ENCODE measurements around the gene BIRC6. TPM values are rescaled to one million over a fixed set of nuclear protein-coding genes. Genes with fewer than 3 reads are reported as not detected.

BIRC6 gene
- total and polyA plus RNA-seq, 2 of the 8 experiments (the other 6 are each of a cell fraction or from before 2014, with no cell fraction given) = 32.5 to 69.5 TPM

DNA sequence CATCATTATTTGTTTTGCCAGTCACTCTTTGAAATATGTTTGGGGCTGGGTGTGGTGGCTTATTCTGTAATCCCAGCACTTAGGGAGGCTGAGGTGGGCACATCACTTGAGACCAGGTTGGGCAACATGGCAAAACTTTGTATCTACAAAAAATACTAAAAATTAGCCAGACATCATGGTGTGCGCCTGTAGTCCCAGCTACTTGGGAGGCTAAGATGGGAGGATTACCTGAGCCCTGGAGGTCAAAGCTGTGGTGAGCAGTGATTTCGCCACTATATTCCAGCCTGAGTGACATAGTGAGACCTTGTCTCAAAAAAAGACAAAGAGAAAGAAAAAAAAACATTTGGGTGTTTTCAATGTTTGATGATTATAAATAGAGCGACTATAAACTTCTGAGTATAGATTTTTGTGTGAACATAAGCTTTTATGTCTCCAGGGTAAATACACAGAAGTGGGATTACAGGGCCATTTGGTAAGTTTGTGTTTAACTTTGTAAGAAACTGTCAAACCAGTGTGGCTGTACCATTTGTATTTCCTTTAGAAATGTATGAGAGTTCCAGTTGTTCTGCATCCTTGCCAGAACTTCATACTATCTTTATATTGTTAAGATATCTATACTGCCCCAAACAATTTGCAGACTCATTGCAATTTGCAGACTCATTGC lies 15.8 kb downstream of the BIRC6 start:
- WGBS, 2 experiments (ENCODE audit: extremely low coverage in 1 of 2, insufficient coverage in 1 of 2, insufficient read length in 1 of 2, insufficient replicate concordance in 2 of 2, low coverage in 1 of 2, low lambda C conversion rate in 2 of 2, missing lambda C conversion rate in 1 of 2) = 98% methylated on average over 3 of the region's 3 CpGs; no CpG with 5 or more reads in 1 of the 2 experiments

More for the DNA sequence above, 15.8 kb downstream of the BIRC6 start:
- H3K4me1 ChIP-seq (replicated peaks in 1 of 4; ENCODE audit: control insufficient read depth in 3 of 4, insufficient read depth in 4 of 4, low read length in 3 of 4) = 0 out of 7 replicates have a peak, but pooled peaks cover 0 to 3% (median 0%) of the 10 kb centered on the region in 4 experiments
- no peak overlapping the region for H4K8ac ChIP-seq (ENCODE audit: extremely low read depth, insufficient read depth, low read length)
- peaks cover 2% of the 10 kb centered on the region; the same call in 1 of the 2 replicates for H3K79me1 ChIP-seq (ENCODE audit: low read depth, low read length)
- H4K5ac ChIP-seq (ENCODE audit: insufficient read length, low read depth, low read length) = no peak overlapping the region
- H3K23me2 ChIP-seq (ENCODE audit: low read depth, low read length) = no peaks in the 10 kb centered on the region; the same call in 1 of the 2 replicates
- CTCF ChIA-PET (ENCODE audit: partially characterized antibody) = no interaction called here
- no peaks in the 10 kb centered on the region for H3K27me3 ChIP-seq (replicated peaks in 1 of 4; ENCODE audit: control insufficient read depth in 3 of 4, extremely low read depth in 1 of 4, insufficient read depth in 3 of 4, low read length in 3 of 4)
- TF ChIP-seq JUND (IDR thresholded peaks at IDR 0.05; ENCODE audit: low read length) = no peak
- no peak for TF ChIP-seq SIX5 (IDR thresholded peaks at IDR 0.05; ENCODE audit: low read depth, low read length)
- no peak for TF ChIP-seq EZH2 (IDR thresholded peaks at IDR 0.05; ENCODE audit: low read depth, low read length, severe bottlenecking)
- TF ChIP-seq HDAC6 (IDR thresholded peaks at IDR 0.05; ENCODE audit: low read depth, low read length) = no peak
- TF ChIP-seq POLR2A (IDR thresholded peaks at IDR 0.05; ENCODE audit: control extremely low read depth in 1 of 2, low read depth in 2 of 2, low read length in 2 of 2) = no peak
- TF ChIP-seq SAP30 (IDR thresholded peaks at IDR 0.05; ENCODE audit: insufficient read depth, insufficient replicate concordance, low read length) = no peak
- TF ChIP-seq GABPA (IDR thresholded peaks at IDR 0.05; ENCODE audit: borderline replicate concordance, insufficient read depth, low read length) = no peak
- TF ChIP-seq GTF2F1 (IDR thresholded peaks at IDR 0.05; ENCODE audit: borderline replicate concordance, low read depth, low read length) = no peak
- TF ChIP-seq RBBP5 (IDR thresholded peaks at IDR 0.05; ENCODE audit: borderline replicate concordance, low read depth, low read length) = no peak
- TF ChIP-seq RAD21 (IDR thresholded peaks at IDR 0.05 in 1 of 2, conservative IDR thresholded peaks at IDR 0.05 in 1 of 2; ENCODE audit: low read depth in 2 of 2, low read length in 2 of 2) = no peak
- TF ChIP-seq KDM1A (IDR thresholded peaks at IDR 0.05; ENCODE audit: borderline replicate concordance, low read length) = no peak
- TF ChIP-seq FOSL1 (IDR thresholded peaks at IDR 0.05; ENCODE audit: insufficient read depth, low read depth, low read length) = no peak
- no peak overlapping the region for H3K14ac ChIP-seq (ENCODE audit: insufficient read length)
- no peak overlapping the region for H3K18ac ChIP-seq (ENCODE audit: extremely low read depth, low read length)
- no peak overlapping the region for H2BK12ac ChIP-seq (ENCODE audit: low read depth, low read length)
- no peak overlapping the region for H2BK120ac ChIP-seq (replicated peaks; ENCODE audit: low read depth, low read length)
- no peak overlapping the region for H3K56ac ChIP-seq (replicated peaks; ENCODE audit: insufficient read length, low read depth, low read length)
- no peak overlapping the region for H3K27ac ChIP-seq (ENCODE audit: low read depth, low read length)
- H3K4me2 ChIP-seq (ENCODE audit: insufficient read depth in 1 of 2, low read depth in 2 of 2, low read length in 2 of 2) = no peak overlapping the region
- DNase-seq (ENCODE audit: low read depth in 1 of 2, low spot score in 2 of 2) = no peak
- no peak overlapping the region for H2BK15ac ChIP-seq (ENCODE audit: low read length)
- no peak overlapping the region for H3K23ac ChIP-seq (ENCODE audit: insufficient read length)
- H3K4me3 ChIP-seq (ENCODE audit: extremely low read depth in 1 of 4, insufficient read depth in 2 of 4, low read depth in 3 of 4, low read length in 4 of 4) = no peak overlapping the region
- no peaks in the 10 kb centered on the region for H3K9me3 ChIP-seq (ENCODE audit: insufficient read depth in 2 of 2, low read depth in 1 of 2, low read length in 1 of 2)
- FAIRE-seq = no peak
- H2AFZ ChIP-seq (ENCODE audit: low read length) = no peak overlapping the region
- H2AK5ac ChIP-seq (ENCODE audit: low read depth, low read length) = no peak overlapping the region
- no peaks in the 10 kb centered on the region for H3K36me3 ChIP-seq (ENCODE audit: control insufficient read depth in 2 of 4, insufficient read depth in 4 of 4, low read length in 3 of 4)
- H4K91ac ChIP-seq (replicated peaks; ENCODE audit: insufficient read length, low read length) = no peak overlapping the region
- H3K4ac ChIP-seq (replicated peaks; ENCODE audit: insufficient read length, low read depth, low read length) = no peak overlapping the region
- POLR2A ChIA-PET (ENCODE audit: partially characterized antibody) = interaction anchor here (1.0 kb wide), 1 partner anchor 29 kb away, joined by 3 read pairs; no protein-coding TSS in a partner anchor
- peaks cover 25 to 97% of the 10 kb centered on the region in 2 experiments for H3K79me2 ChIP-seq (ENCODE audit: control insufficient read depth in 1 of 2, insufficient read depth in 2 of 2, low read length in 2 of 2)
- peaks cover 11 to 12% of the 10 kb centered on the region in 2 experiments for H4K20me1 ChIP-seq (replicated peaks in 1 of 2; ENCODE audit: control insufficient read depth in 1 of 2, insufficient read depth in 2 of 2, low read length in 2 of 2)
- H2BK5ac ChIP-seq (ENCODE audit: low read depth, low read length) = no peak overlapping the region
- H3K9ac ChIP-seq (replicated peaks in 1 of 4; ENCODE audit: extremely low read depth in 1 of 4, low read depth in 3 of 4, low read length in 3 of 4) = no peak overlapping the region
- no peak overlapping the region for H2BK20ac ChIP-seq (ENCODE audit: low read length)

All from H1 (cell line).